ENCODE measurements around the gene MYEF2. TPM values are rescaled to one million over a fixed set of nuclear protein-coding genes. Genes with fewer than 3 reads are reported as not detected.

MYEF2 gene
- total RNA-seq, 2 experiments from 2014 or later = 31.7 to 32.7 TPM

DNA sequence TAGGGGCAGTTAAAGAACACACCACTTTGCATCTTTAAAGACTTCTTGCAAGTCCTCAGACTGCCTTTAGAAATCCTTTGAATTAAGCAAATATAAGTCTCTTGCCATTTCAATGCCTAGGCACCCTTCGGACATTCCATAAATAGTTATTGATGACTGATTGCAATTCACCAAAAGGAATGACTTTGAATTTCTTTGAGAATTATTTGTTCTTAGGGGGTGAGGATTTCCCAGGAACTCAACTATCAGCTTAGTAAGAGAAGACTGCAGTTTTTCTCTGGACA, 495 bp upstream of the MYEF2 start:
- Mint-ChIP-seq H3K27ac (no peak overlapping the region), H3K9me3 (peaks cover 1% of the 10 kb centered on the region)
- intact Hi-C loops (cut with micrococcal nuclease) = loop anchor here (5.0 to 10.0 kb wide), 2 partner anchors 634 to 976 kb away; partner anchors contain the start of genes CEP152 and COPS2

DNA sequence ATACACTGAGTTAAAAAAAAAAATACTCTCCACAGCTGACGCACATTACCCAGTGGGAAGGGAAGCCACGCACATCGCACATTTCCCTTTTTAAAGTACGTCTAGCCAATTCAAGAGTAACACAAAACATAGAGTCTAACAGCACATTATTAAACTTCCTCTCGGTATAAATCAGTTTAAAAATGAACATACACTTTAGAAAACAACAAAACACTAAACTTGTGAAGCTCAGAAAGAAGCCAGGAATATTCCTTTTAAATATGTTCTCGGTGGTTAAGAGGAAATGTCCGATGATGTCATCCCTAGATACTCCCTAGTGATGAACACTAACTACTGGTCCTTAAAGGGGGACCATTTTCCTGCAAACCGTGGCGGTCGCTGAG, 721 bp downstream of the MYEF2 start:
- Mint-ChIP-seq H3K9me3 (peaks cover 1% of the 10 kb centered on the region), H3K4me1 (ENCODE audit: low read depth) (peaks cover 16% of the 10 kb centered on the region), H3K27ac (peak overlapping the region; percentile 85), H3K4me3 (peak overlapping the region; percentile 78), H3K36me3 (ENCODE audit: low read depth) (no peaks in the 10 kb centered on the region), H3K27me3 (ENCODE audit: low read depth) (peaks cover 24% of the 10 kb centered on the region)
- CTCF ChIA-PET = interaction anchor here (0.7 kb wide), 1 partner anchor 115 kb away, joined by 3 read pairs; no protein-coding TSS in a partner anchor
- peak; percentile 14 for DNase-seq
- intact Hi-C loops (cut with micrococcal nuclease) = loop anchor here (1.0 to 10.0 kb wide), 3 partner anchors 155 to 977 kb away; partner anchors contain the start of genes CEP152 and COPS2

More for the DNA sequence above, 495 bp upstream of the MYEF2 start:
- Mint-ChIP-seq H3K4me1 (ENCODE audit: low read depth) (peaks cover 14% of the 10 kb centered on the region), H3K4me3 (peak overlapping the region; percentile 43), H3K36me3 (ENCODE audit: low read depth) (no peaks in the 10 kb centered on the region), H3K27me3 (ENCODE audit: low read depth) (peaks cover 23% of the 10 kb centered on the region)
- CTCF ChIA-PET = no interaction called here
- DNase-seq = no peak

DNA sequence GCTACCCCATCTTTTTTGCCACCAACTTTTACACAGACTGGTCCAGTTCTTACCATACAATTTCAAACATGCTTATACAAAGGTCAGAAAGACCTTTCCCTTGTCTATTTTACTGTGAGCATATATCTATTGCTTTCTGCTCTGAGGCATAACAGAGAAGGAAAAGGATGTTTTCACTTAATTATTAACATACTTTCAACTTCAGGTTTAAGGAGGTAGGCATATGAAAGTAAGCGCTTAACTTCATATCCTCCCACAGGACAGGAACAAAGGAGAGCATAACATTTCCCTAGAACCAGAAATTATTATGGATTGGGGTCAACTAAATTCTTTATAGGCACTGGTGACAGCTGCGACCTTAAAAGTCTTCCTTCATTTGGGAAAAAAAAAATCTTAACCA, 1.1 kb downstream of the MYEF2 start:
- peaks cover 16% of the 10 kb centered on the region for H3K4me1 Mint-ChIP-seq (ENCODE audit: low read depth)
- CTCF ChIA-PET = interaction anchor here (0.7 kb wide), 1 partner anchor 116 kb away, joined by 3 read pairs; no protein-coding TSS in a partner anchor
- H3K36me3 Mint-ChIP-seq (ENCODE audit: low read depth) = no peaks in the 10 kb centered on the region
- H3K9me3 Mint-ChIP-seq = peaks cover 1% of the 10 kb centered on the region
- peak overlapping the region; percentile 85 for H3K27ac Mint-ChIP-seq
- H3K4me3 Mint-ChIP-seq = peak overlapping the region; percentile 78
- DNase-seq = no peak
- H3K27me3 Mint-ChIP-seq (ENCODE audit: low read depth) = peaks cover 20% of the 10 kb centered on the region
- intact Hi-C loops (cut with micrococcal nuclease) = loop anchor here (1.0 to 10.0 kb wide), 3 partner anchors 155 to 978 kb away; partner anchors contain the start of genes CEP152 and COPS2

DNA sequence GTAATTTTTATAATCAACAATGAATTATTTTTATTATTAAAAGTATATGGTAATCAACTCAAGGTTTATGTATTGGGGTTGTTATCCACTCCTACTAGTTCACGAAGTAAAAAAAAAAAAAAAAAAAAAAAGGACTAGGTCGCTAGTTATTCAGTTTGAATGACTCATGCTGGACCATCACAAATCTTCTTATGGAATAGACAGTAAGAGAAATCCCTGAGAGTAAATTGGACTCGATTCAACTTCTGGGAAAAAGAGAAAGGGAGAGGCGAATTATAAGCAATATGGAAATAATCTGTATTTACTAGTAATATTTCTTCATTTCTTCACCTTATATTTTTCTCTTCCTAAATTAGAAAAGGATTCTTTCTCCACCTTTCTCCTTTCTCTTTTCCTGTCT, 2.0 kb downstream of the MYEF2 start:
- DNase-seq = no peak
- intact Hi-C loops (cut with micrococcal nuclease) = loop anchor here (5.0 to 10.0 kb wide), 2 partner anchors 636 to 979 kb away; partner anchors contain the start of genes CEP152 and COPS2
- peak overlapping the region; percentile 78 for H3K4me3 Mint-ChIP-seq
- CTCF ChIA-PET = no interaction called here
- H3K9me3 Mint-ChIP-seq = peaks cover 1% of the 10 kb centered on the region
- peaks cover 17% of the 10 kb centered on the region for H3K27me3 Mint-ChIP-seq (ENCODE audit: low read depth)
- H3K36me3 Mint-ChIP-seq (ENCODE audit: low read depth) = no peaks in the 10 kb centered on the region
- H3K27ac Mint-ChIP-seq = no peak overlapping the region
- peaks cover 16% of the 10 kb centered on the region for H3K4me1 Mint-ChIP-seq (ENCODE audit: low read depth)

DNA sequence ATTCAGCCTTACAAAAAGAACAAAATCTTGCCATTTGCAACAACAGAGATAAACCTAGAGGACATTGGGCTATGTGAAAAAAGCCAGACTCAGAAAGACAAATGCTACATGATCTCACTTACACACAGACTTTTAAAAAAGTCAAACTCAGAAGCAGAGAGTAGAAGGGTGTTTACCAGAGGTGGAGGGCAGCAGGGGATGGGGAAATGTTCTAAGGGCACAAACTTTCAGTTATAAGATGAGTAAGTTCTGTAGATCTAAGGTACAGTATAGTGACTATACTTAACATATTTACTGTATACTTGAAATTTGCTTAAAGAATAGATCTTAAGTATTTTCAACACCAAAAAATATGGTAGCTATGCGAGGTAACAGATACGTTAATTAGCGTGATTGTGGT, 3.0 kb downstream of the MYEF2 start:
- H3K27ac Mint-ChIP-seq = no peak overlapping the region
- intact Hi-C loops (cut with micrococcal nuclease) = loop anchor here (5.0 to 10.0 kb wide), 2 partner anchors 637 to 980 kb away; partner anchors contain the start of genes CEP152 and COPS2

DNA sequence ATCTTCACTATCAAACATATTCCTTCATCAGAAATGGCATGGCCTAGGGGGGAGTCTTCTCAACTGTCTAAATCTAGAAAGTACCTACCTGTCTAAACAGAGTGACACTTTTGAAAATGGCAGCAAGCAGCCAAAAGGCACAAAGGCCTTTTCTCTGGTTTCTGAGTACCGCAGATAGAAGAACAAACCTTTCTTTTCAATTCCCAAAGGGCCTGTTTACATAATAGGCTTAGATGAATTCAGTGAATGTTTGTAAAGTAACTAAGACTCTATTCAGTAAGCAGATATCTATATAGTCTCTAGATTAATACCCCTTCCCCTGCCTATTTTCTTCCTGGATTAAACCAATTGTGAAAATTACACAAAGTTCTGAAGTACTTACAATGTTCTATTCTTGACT, 7.1 kb downstream of the MYEF2 start:
- Mint-ChIP-seq H3K36me3 (ENCODE audit: low read depth) (peaks cover 11% of the 10 kb centered on the region), H3K4me1 (ENCODE audit: low read depth) (peaks cover 6% of the 10 kb centered on the region), H3K9me3 (peaks cover 1% of the 10 kb centered on the region), H3K27me3 (ENCODE audit: low read depth) (peaks cover 3% of the 10 kb centered on the region), H3K27ac (no peak overlapping the region), H3K4me3 (no peak overlapping the region)
- CTCF ChIA-PET = no interaction called here
- intact Hi-C loops (cut with micrococcal nuclease) = loop anchor here (10.0 kb wide), 1 partner anchor 984 kb away; the partner anchor contains the start of gene COPS2
- no peak for DNase-seq

More for the DNA sequence above, 3.0 kb downstream of the MYEF2 start:
- DNase-seq = peak; percentile 3
- H3K4me3 Mint-ChIP-seq = no peak overlapping the region
- H3K9me3 Mint-ChIP-seq = peaks cover 1% of the 10 kb centered on the region
- peaks cover 16% of the 10 kb centered on the region for H3K27me3 Mint-ChIP-seq (ENCODE audit: low read depth)
- H3K36me3 Mint-ChIP-seq (ENCODE audit: low read depth) = no peaks in the 10 kb centered on the region
- CTCF ChIA-PET = no interaction called here
- peaks cover 16% of the 10 kb centered on the region for H3K4me1 Mint-ChIP-seq (ENCODE audit: low read depth)

DNA sequence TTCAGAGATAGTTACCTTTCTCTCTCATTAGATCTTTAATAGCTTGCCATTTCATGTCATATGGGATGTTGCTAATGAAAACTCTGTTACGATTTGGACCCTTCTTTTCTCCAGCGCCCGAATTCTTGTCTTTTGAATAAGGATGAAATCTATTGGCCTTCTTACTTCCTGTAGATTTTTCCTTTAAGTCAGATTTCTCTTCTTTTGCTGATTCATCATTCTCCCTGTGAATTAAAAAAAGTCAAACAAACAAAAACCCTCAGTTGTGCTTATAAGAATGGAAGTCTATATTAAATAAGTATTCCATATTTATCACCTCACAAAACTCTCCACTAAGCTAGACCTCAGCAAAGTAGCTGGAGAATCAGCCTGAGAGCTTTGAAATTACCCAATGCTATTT, 9.5 kb downstream of the MYEF2 start:
- H3K27me3 Mint-ChIP-seq (ENCODE audit: low read depth) = peaks cover 2% of the 10 kb centered on the region
- DNase-seq = no peak
- H3K27ac Mint-ChIP-seq = no peak overlapping the region
- CTCF ChIA-PET = no interaction called here
- intact Hi-C loops (cut with micrococcal nuclease) = no loop called here
- peaks cover 15% of the 10 kb centered on the region for H3K36me3 Mint-ChIP-seq (ENCODE audit: low read depth)
- H3K9me3 Mint-ChIP-seq = no peaks in the 10 kb centered on the region
- no peak overlapping the region for H3K4me3 Mint-ChIP-seq
- H3K4me1 Mint-ChIP-seq (ENCODE audit: low read depth) = peaks cover 3% of the 10 kb centered on the region

DNA sequence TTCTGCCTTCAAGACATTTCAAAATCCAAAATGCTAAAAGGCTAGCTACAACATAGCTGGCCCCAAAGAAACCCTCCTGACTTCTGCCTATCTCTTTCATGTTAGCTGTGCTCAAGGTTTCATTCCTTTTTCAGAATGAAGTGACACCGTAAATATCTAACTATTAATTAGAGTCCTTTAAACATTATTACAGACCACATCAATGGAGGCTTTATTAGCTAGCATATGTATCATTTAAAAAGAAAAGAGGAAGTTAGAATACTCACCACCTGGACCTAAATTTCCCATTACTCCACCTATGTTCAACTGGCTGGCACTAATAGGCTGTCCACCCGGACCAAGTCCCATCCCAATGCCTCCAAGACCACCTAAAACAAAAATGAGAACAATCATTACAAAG, 24.6 kb downstream of the MYEF2 start:
- no peak for DNase-seq
- CTCF ChIA-PET = no interaction called here
- H3K4me1 Mint-ChIP-seq (ENCODE audit: low read depth) = no peaks in the 10 kb centered on the region
- H3K4me3 Mint-ChIP-seq = no peak overlapping the region
- H3K36me3 Mint-ChIP-seq (ENCODE audit: low read depth) = peaks cover 22% of the 10 kb centered on the region
- H3K9me3 Mint-ChIP-seq = no peaks in the 10 kb centered on the region
- H3K27me3 Mint-ChIP-seq (ENCODE audit: low read depth) = no peaks in the 10 kb centered on the region
- intact Hi-C loops (cut with micrococcal nuclease) = no loop called here
- no peak overlapping the region for H3K27ac Mint-ChIP-seq

DNA sequence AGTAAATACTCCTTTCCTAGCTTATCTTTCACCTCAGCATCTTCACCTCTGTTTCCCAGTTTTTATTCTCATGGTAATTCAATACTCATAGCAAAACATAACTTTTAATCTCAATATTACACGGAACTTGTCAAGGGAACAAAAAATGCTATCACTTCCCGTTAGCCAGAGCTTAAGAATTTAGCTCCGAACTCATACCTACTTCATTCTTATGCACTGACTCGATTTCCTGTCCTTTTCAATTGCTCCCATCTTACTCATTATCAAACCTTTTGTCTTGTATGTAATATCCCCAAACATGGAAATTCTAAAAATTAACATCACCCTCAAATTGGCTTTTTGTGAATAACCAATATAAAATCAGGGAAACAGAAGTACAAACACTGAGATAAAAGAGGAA, 28.2 kb downstream of the MYEF2 start:
- no peaks in the 10 kb centered on the region for H3K9me3 Mint-ChIP-seq
- H3K4me3 Mint-ChIP-seq = no peak overlapping the region
- peaks cover 17% of the 10 kb centered on the region for H3K36me3 Mint-ChIP-seq (ENCODE audit: low read depth)
- CTCF ChIA-PET = no interaction called here
- intact Hi-C loops (cut with micrococcal nuclease) = no loop called here
- no peaks in the 10 kb centered on the region for H3K4me1 Mint-ChIP-seq (ENCODE audit: low read depth)
- no peak overlapping the region for H3K27ac Mint-ChIP-seq
- no peaks in the 10 kb centered on the region for H3K27me3 Mint-ChIP-seq (ENCODE audit: low read depth)
- no peak for DNase-seq

DNA sequence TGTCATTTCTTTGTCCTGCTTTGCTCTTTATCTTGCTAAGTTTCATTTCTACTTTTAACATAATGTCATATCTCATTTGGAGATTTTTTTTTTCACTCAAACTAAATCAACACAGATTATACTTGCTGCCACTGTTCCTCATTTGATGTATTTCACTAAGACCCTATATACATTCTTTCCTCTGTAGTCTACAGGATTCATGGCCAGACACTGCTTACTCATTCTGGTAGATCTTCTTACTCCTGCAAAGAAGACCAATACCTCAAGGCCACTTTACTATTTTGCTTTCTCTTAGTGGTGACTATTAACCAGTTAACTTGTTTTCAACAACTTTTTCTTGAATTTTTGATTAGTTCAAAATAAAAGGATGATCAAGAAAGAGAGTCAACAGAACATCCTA, 30.7 kb downstream of the MYEF2 start:
- intact Hi-C loops (cut with micrococcal nuclease) = no loop called here
- Mint-ChIP-seq H3K36me3 (ENCODE audit: low read depth) (peaks cover 12% of the 10 kb centered on the region), H3K9me3 (no peaks in the 10 kb centered on the region), H3K4me3 (no peak overlapping the region), H3K27me3 (ENCODE audit: low read depth) (no peaks in the 10 kb centered on the region), H3K4me1 (ENCODE audit: low read depth) (no peaks in the 10 kb centered on the region), H3K27ac (no peak overlapping the region)
- CTCF ChIA-PET = interaction anchor here (0.7 kb wide), 1 partner anchor 505 kb away, joined by 4 read pairs; no protein-coding TSS in a partner anchor
- no peak for DNase-seq

DNA sequence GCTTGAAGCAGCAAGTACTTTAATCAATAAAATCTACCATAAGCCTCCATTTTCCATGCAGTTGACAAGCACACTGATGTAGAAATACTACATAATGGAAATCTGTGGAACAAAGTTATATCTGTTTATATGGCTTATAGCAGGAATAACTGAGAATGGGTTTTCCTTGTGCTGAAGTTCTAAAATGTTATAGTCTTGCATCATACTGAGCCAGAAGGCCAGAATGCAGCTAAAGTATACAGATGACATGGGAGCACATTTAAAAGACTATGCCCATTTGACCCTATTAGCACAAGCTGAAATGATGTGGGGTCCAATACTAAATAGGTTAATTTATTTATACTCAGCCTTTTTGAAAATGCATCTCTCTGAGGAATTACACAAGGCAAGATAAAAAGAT, 32.2 kb downstream of the MYEF2 start:
- H3K36me3 Mint-ChIP-seq (ENCODE audit: low read depth) = peaks cover 7% of the 10 kb centered on the region
- H3K4me3 Mint-ChIP-seq = no peak overlapping the region
- H3K4me1 Mint-ChIP-seq (ENCODE audit: low read depth) = no peaks in the 10 kb centered on the region
- CTCF ChIA-PET = no interaction called here
- DNase-seq = no peak
- no peaks in the 10 kb centered on the region for H3K9me3 Mint-ChIP-seq
- no peak overlapping the region for H3K27ac Mint-ChIP-seq
- no peaks in the 10 kb centered on the region for H3K27me3 Mint-ChIP-seq (ENCODE audit: low read depth)
- intact Hi-C loops (cut with micrococcal nuclease) = no loop called here

DNA sequence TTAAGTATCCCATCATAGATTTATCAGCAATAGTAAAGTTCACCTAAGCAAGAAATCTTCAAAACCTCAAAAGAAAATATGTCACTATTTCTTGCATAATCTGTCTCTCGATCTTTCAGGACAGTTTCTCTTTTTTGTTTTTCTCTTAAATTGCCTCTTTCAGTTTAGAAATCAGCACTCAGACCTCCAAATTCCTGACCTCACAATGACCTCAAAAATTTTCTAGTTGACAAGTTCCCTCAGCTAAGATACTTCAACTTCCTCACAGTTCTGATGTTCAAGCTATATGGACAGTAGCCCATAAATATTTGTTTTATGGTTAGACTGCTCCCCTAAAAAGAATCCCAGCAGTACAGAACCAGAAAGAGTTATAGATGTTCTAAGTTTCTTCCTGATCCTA, 33.2 kb downstream of the MYEF2 start:
- no peaks in the 10 kb centered on the region for H3K4me1 Mint-ChIP-seq (ENCODE audit: low read depth)
- H3K27me3 Mint-ChIP-seq (ENCODE audit: low read depth) = no peaks in the 10 kb centered on the region
- no peak for DNase-seq
- intact Hi-C loops (cut with micrococcal nuclease) = no loop called here
- H3K27ac Mint-ChIP-seq = no peak overlapping the region
- H3K9me3 Mint-ChIP-seq = no peaks in the 10 kb centered on the region
- peaks cover 5% of the 10 kb centered on the region for H3K36me3 Mint-ChIP-seq (ENCODE audit: low read depth)
- no peak overlapping the region for H3K4me3 Mint-ChIP-seq
- CTCF ChIA-PET = no interaction called here

DNA sequence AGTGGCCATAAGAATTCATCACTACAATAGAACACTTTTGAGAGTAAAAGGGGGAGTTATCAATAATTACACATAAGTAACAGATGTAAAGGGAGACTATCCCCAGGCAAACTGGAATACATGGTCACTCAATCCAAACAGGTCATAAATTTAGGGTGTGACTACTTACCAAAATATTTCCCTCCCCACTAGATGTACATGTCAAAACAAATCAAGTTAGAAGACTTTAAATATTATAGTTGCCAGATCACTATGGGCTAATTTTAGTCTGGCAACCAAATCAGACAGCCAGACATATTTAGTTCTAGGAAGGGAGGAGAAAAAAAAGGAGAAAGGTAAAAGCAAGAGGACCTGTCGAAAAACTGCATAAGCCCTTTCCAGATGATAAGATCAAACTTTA, 34.2 kb downstream of the MYEF2 start:
- CTCF ChIA-PET = no interaction called here

More for the DNA sequence above, 34.2 kb downstream of the MYEF2 start:
- Mint-ChIP-seq H3K9me3 (no peaks in the 10 kb centered on the region), H3K27me3 (ENCODE audit: low read depth) (no peaks in the 10 kb centered on the region), H3K4me3 (no peak overlapping the region), H3K36me3 (ENCODE audit: low read depth) (peaks cover 3% of the 10 kb centered on the region), H3K4me1 (ENCODE audit: low read depth) (no peaks in the 10 kb centered on the region), H3K27ac (no peak overlapping the region)
- intact Hi-C loops (cut with micrococcal nuclease) = no loop called here
- no peak for DNase-seq

Measured in activated naive CD4-positive, alpha-beta T cell treated with anti-CD3 and anti-CD28 coated beads for 36 hours (primary cell).